Transverse colon (tissue), 3 donors: ENCODE results near the gene C1orf226.

Source experiments
- POLR2A ChIP-seq: fragments of 450-650 bp; IDR thresholded peaks from one replicate; pipeline ENCODE4 v1.6.1; 2016; ENCODE audit warnings: antibody characterized with exemption, mild to moderate bottlenecking, moderate library complexity
- TF ChIP-seq, protein P1 (sequence below), 5 experiments: fragments of 200-600 bp in 3 of 5; fragments of 450-650 bp in 2 of 5; sonication (generic) in 3 of 5; IDR thresholded peaks; 1 replicate in 2 of 5; 2 replicates in 3 of 5; pipeline ENCODE4 v1.5.1; 2016 to 2017; ENCODE audit warnings: antibody characterized with exemption in 5 of 5, inconsistent platforms in 3 of 5, mild to moderate bottlenecking in 2 of 5, moderate library complexity in 1 of 5

DNA sequence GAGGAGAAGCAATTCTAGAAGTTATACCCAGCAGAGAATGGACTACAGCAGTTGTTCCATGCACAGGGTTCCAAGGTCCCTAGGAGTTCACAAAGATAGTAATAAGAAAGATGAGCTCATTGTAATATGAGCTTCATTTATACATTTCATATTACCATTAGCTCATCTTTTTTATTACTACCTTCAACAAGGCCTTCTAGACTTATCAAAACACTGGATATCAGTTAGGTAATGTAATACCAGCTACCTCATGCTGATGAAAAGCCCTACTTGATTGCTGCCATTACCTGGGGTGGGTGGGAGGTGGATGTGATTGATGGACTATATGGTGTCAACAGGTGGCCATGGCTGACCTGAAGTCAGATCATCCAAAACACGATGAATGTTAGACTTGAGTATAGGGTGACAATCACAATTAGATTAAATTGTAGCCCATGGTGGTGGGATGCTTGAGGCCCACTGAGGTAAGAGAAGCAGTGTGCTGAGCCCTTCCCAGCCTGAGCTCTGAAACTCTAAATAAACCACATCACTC is 39.0 kb upstream of the C1orf226 start:
- TF ChIP-seq POLR2A = no peak
- TF ChIP-seq, protein P1, sequence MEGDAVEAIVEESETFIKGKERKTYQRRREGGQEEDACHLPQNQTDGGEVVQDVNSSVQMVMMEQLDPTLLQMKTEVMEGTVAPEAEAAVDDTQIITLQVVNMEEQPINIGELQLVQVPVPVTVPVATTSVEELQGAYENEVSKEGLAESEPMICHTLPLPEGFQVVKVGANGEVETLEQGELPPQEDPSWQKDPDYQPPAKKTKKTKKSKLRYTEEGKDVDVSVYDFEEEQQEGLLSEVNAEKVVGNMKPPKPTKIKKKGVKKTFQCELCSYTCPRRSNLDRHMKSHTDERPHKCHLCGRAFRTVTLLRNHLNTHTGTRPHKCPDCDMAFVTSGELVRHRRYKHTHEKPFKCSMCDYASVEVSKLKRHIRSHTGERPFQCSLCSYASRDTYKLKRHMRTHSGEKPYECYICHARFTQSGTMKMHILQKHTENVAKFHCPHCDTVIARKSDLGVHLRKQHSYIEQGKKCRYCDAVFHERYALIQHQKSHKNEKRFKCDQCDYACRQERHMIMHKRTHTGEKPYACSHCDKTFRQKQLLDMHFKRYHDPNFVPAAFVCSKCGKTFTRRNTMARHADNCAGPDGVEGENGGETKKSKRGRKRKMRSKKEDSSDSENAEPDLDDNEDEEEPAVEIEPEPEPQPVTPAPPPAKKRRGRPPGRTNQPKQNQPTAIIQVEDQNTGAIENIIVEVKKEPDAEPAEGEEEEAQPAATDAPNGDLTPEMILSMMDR (IDR thresholded peaks at IDR 0.05) = no peak
